Erythroblast (primary cell): ENCODE data around the gene CCDC88B.

Source experiments
- GATA1 ChIP-seq: IDR thresholded peaks from 2 replicates; pipeline ENCODE4 v1.6.1; 2011; ENCODE audit warnings: low read depth, mild to moderate bottlenecking, control low read depth, low read length, moderate library complexity
- POLR2A ChIP-seq: IDR thresholded peaks from 2 replicates; pipeline ENCODE4 v1.6.1; 2011; ENCODE audit warnings: mild to moderate bottlenecking, low read length

GRCh38 chr11:64373598-64373974, 33.6 kb downstream of the CCDC88B start:
- TF ChIP-seq POLR2A (no peak), GATA1 (no peak)
